Caco-2 (cell line): ENCODE measurements around the gene FAHD2A. TPM values are rescaled to one million over a fixed set of nuclear protein-coding genes. Genes with fewer than 3 reads are reported as not detected.

ENCODE experiments used
- Bru-seq: library from RNA; stranded (reverse); fragments of 400-500 nt; gene quantifications from one replicate; lab custom pipeline; 2021; lab: Mats Ljungman, UMichigan
- BruChase-seq, 2 experiments: library from RNA; stranded (reverse); fragments of 400-500 nt; gene quantifications; one replicate each; lab custom pipeline; 2021; lab: Mats Ljungman, UMichigan
- BruUV-seq: library from RNA; stranded (reverse); fragments of 400-500 nt; replicated peaks from 2 replicates; lab custom pipeline; 2021; lab: Mats Ljungman, UMichigan
- CTCF ChIA-PET: fragments of 300-600 bp; sonication (Branson Sonifier 250); formaldehyde crosslinking; loops from one replicate; lab custom pipeline; 2022; ENCODE audit warnings: antibody characterized with exemption; lab: Charles Lee
- POLR2A ChIA-PET: fragments of 300-600 bp; sonication (Branson Sonifier 250); formaldehyde crosslinking; loops from one replicate; lab custom pipeline; 2022; ENCODE audit warnings: antibody characterized with exemption; lab: Charles Lee
- DNase-seq, 2 experiments: peaks; one replicate each; pipeline versions ENCODE4 v3.0.0 to v3.0.0-alpha.2; 2020 to 2022
- H3K27me3 ChIP-seq: replicated peaks from 2 replicates; pipeline ENCODE4 v1.6.0; 2011; ENCODE audit warnings: low read length; ENCODE audit not compliant: control insufficient read depth, insufficient read depth
- H3K36me3 ChIP-seq: 2 replicates; pipeline ENCODE4 v1.5.1; 2011; ENCODE audit warnings: low read length; ENCODE audit not compliant: control insufficient read depth, insufficient read depth
- H3K4me1 ChIP-seq: fragments of 250-450 bp; sonication (Bioruptor Pico); 2 replicates; pipeline ENCODE4 v1.5.1; 2020; ENCODE audit warnings: mild to moderate bottlenecking
- H3K4me3 ChIP-seq: 2 replicates; pipeline ENCODE4 v1.5.1; 2011; ENCODE audit warnings: low read depth, mild to moderate bottlenecking, control low read depth, low read length
- H3K9me3 ChIP-seq: fragments of 250-450 bp; sonication (Bioruptor Pico); 2 replicates; pipeline ENCODE4 v1.5.1; 2020; ENCODE audit warnings: mild to moderate bottlenecking, moderate library complexity
- H3K27ac Mint-ChIP-seq: one replicate; pipeline ENCODE4 v1.8.0; 2022; ENCODE audit warnings: mixed read lengths; ENCODE audit not compliant: unreplicated experiment
- H3K27me3 Mint-ChIP-seq: one replicate; pipeline ENCODE4 v1.8.0; 2022; ENCODE audit warnings: mixed read lengths; ENCODE audit not compliant: insufficient read depth, unreplicated experiment
- H3K36me3 Mint-ChIP-seq: one replicate; pipeline ENCODE4 v1.8.0; 2022; ENCODE audit warnings: mild to moderate bottlenecking, mixed read lengths; ENCODE audit not compliant: insufficient read depth, unreplicated experiment
- H3K4me1 Mint-ChIP-seq: one replicate; pipeline ENCODE4 v1.8.0; 2022; ENCODE audit warnings: low read depth, mixed read lengths; ENCODE audit not compliant: unreplicated experiment
- H3K4me3 Mint-ChIP-seq: one replicate; pipeline ENCODE4 v1.8.0; 2022; ENCODE audit warnings: mild to moderate bottlenecking, moderate library complexity, mixed read lengths; ENCODE audit not compliant: unreplicated experiment
- H3K9me3 Mint-ChIP-seq: one replicate; pipeline ENCODE4 v1.8.0; 2022; ENCODE audit warnings: mixed read lengths; ENCODE audit not compliant: unreplicated experiment
- CTCF ChIP-seq, 2 experiments: fragments of 200-600 bp in 1 of 2; IDR thresholded peaks; 1 replicate in 1 of 2; 2 replicates in 1 of 2; pipeline versions ENCODE4 v1.5.1 to v1.8.0; 2011 to 2022; ENCODE audit warnings: antibody characterized with exemption in 1 of 2, control low read depth in 1 of 2, inconsistent platforms in 1 of 2, low read depth in 1 of 2, low read length in 1 of 2, mild to moderate bottlenecking in 1 of 2, moderate library complexity in 1 of 2; ENCODE audit not compliant: insufficient read depth in 1 of 2, severe bottlenecking in 1 of 2, unreplicated experiment in 1 of 2
- intact Hi-C: fragments of 100-400 bp; cut with micrococcal nuclease; formaldehyde crosslinking; loops from one replicate; pipeline ENCODE4 v1.10.0; 2022; ENCODE audit not compliant: unreplicated experiment
- long read RNA-seq: library from polyadenylated mRNA; stranded (forward); transcript quantifications from one replicate; pipeline ENCODE4 v2.0.0, GENCODE V29; 2022
- total RNA-seq: library from RNA; stranded (reverse); gene quantifications from 2 replicates; pipeline ENCODE4 v1.2.3, GENCODE V29; 2022

The FAHD2A gene
- total RNA-seq (23.8 and 26.8 TPM in 2 replicates), Bru-seq, nascent RNA (percentile 82 among the genes with signal in this experiment), BruChase-seq, experiment 1, labeled RNA remaining after a 2-hour chase (percentile 70 among the genes with signal in this experiment), BruChase-seq, experiment 2, labeled RNA remaining after a 6-hour chase (percentile 61 among the genes with signal in this experiment)
- long read RNA-seq, full-length matches to known transcripts, result 20 of 46 reads
- long read RNA-seq, partial matches to known transcripts, result 4 of 46 reads
- long read RNA-seq, other reads (novel, unspliced or antisense), result 22 of 46 reads

- Mint-ChIP-seq H3K4me3 (peak within 1 kb of the TSS; percentile 99), H3K9me3 (no peaks in the 10 kb centered on the region), H3K27ac (peak within 1 kb of the TSS; percentile 98), H3K4me1 (peaks cover 7% of the 10 kb centered on the region), H3K36me3 (peaks cover 14% of the 10 kb centered on the region), H3K27me3 (no peaks in the 10 kb centered on the region)
- intact Hi-C loops, result loop anchor here (1.0 kb wide), 1 partner anchor 57 kb away; no protein-coding TSS in a partner anchor
- CTCF ChIA-PET, result interaction anchor here (1.2 to 2.6 kb wide), 4 partner anchors 10 to 171 kb away, joined by 3 to 11 read pairs (median 6); no protein-coding TSS in a partner anchor
- H3K27me3 ChIP-seq, result no peaks in the 10 kb centered on the region
- DNase-seq, result peak; percentile 95 to 97
- no peaks in the 10 kb centered on the region for H3K36me3 ChIP-seq
- no peaks in the 10 kb centered on the region for H3K9me3 ChIP-seq
- POLR2A ChIA-PET, result no interaction called here
- no TSS peak for BruUV-seq
- peaks cover 7% of the 10 kb centered on the region; the same call in 1 of the 2 replicates for H3K4me1 ChIP-seq
- peak within 1 kb of the TSS; percentile 89 for H3K4me3 ChIP-seq
- TF ChIP-seq CTCF (IDR thresholded peaks at IDR 0.05; ENCODE audit: insufficient read depth in 1 of 2, low read depth in 1 of 2, low read length in 1 of 2, severe bottlenecking in 1 of 2, unreplicated experiment in 1 of 2), result no peak
These were observed at the start of gene FAHD2A for GRCh38 chr2:95402370-95403203. FAHD2A (plus strand) TSS chr2:95402708; CDS start chr2:95405559, 2,851 bp downstream.

- H3K4me3 ChIP-seq, result no peak overlapping the region
- no peak for TF ChIP-seq CTCF (IDR thresholded peaks at IDR 0.05; ENCODE audit: insufficient read depth in 1 of 2, low read depth in 1 of 2, low read length in 1 of 2, severe bottlenecking in 1 of 2, unreplicated experiment in 1 of 2)
- intact Hi-C loops, result no loop called here
- no peaks in the 10 kb centered on the region for H3K36me3 ChIP-seq
- no peak overlapping the region for H3K27ac Mint-ChIP-seq
- no peak overlapping the region for H3K4me3 Mint-ChIP-seq
- DNase-seq, result no peak
- peaks cover 19% of the 10 kb centered on the region for H3K27me3 Mint-ChIP-seq
- H3K27me3 ChIP-seq, result peaks cover 1% of the 10 kb centered on the region; the same call in 1 of the 2 replicates
- ChIA-PET CTCF (no interaction called here), POLR2A (no interaction called here)
- no peaks in the 10 kb centered on the region for H3K4me1 Mint-ChIP-seq
- H3K4me1 ChIP-seq, result no peaks in the 10 kb centered on the region
- H3K9me3 ChIP-seq, result no peaks in the 10 kb centered on the region
- no peaks in the 10 kb centered on the region for H3K9me3 Mint-ChIP-seq
- H3K36me3 Mint-ChIP-seq, result no peaks in the 10 kb centered on the region
- no TSS peak for BruUV-seq
These were observed 49.4 kb upstream of the FAHD2A start for GRCh38 chr2:95353055-95353575.
